KG1 (cell line): Measurements from ENCODE around the gene HINT3.
"Not testable (repeated sequence)": the region's sequence is repeated elsewhere in the genome, so short reads cannot be mapped to it uniquely, and the experiment has no call there.

Experiments
- DNase-seq: peaks from one replicate; lab custom pipeline; 2025; lab: John Stamatoyannopoulos, UW

Gene HINT3

GRCh38 chr6:125940247-125941041 lies 16.1 kb upstream of the HINT3 start:
- no peak for DNase-seq

- no peak for DNase-seq
These were observed 13.7 kb upstream of the HINT3 start for GRCh38 chr6:125942672-125943527.

- no peak for DNase-seq
These were observed 12.8 kb upstream of the HINT3 start for GRCh38 chr6:125943528-125944433.

- DNase-seq, result no peak
These were observed 12.1 kb upstream of the HINT3 start for GRCh38 chr6:125944434-125944816.

- no peak for DNase-seq
These were observed 11.7 kb upstream of the HINT3 start for GRCh38 chr6:125944896-125945295.

- DNase-seq, result no peak
These were observed 11.0 kb upstream of the HINT3 start for GRCh38 chr6:125945378-125946141.

GRCh38 chr6:125947615-125948014 lies 9.0 kb upstream of the HINT3 start:
- no peak for DNase-seq

GRCh38 chr6:125948455-125948854 lies 8.1 kb upstream of the HINT3 start:
- DNase-seq, result no peak

GRCh38 chr6:125949069-125949468 lies 7.5 kb upstream of the HINT3 start:
- no peak for DNase-seq

- DNase-seq, result no peak
These were observed 6.3 kb upstream of the HINT3 start for GRCh38 chr6:125950293-125950692.

- DNase-seq, result not testable (repeated sequence)
These were observed 5.9 kb upstream of the HINT3 start for GRCh38 chr6:125950716-125951115.

- no peak for DNase-seq
These were observed 5.2 kb upstream of the HINT3 start for GRCh38 chr6:125951323-125951722.

GRCh38 chr6:125952764-125953501 lies 3.6 kb upstream of the HINT3 start:
- no peak for DNase-seq

GRCh38 chr6:125953502-125953875 lies 3.1 kb upstream of the HINT3 start:
- DNase-seq, result no peak

- no peak for DNase-seq
These were observed 1.7 kb upstream of the HINT3 start for GRCh38 chr6:125954735-125955339.

- DNase-seq, result no peak
These were observed 597 bp upstream of the HINT3 start for GRCh38 chr6:125955973-125956372.

GRCh38 chr6:125957391-125957693 lies 772 bp downstream of the HINT3 start:
- no peak for DNase-seq

GRCh38 chr6:125957845-125958244 lies 1.3 kb downstream of the HINT3 start:
- no peak for DNase-seq

- DNase-seq, result no peak
These were observed 2.5 kb downstream of the HINT3 start for GRCh38 chr6:125959041-125959440.

GRCh38 chr6:125961117-125961516 lies 4.5 kb downstream of the HINT3 start:
- no peak for DNase-seq
